Mammary epithelial cell (primary cell): ENCODE results near the gene OR1E2.
"Not testable (repeated sequence)": the region's sequence is repeated elsewhere in the genome, so short reads cannot be mapped to it uniquely, and the experiment has no call there.

Experiments
- EZH2 ChIP-seq: IDR thresholded peaks from 2 replicates; pipeline ENCODE4 v1.6.1; 2012; ENCODE audit warnings: low read length, inconsistent platforms, borderline replicate concordance
- TF ChIP-seq, protein P1 (sequence below), 2 donors: IDR thresholded peaks in 1 of 2; conservative IDR thresholded peaks in 1 of 2; 2 replicates each; pipeline ENCODE4 v1.5.1; 2011 to 2012; ENCODE audit warnings: inconsistent platforms in 2 of 2, low read length in 2 of 2, mild to moderate bottlenecking in 2 of 2, control low read depth in 1 of 2, low read depth in 1 of 2; ENCODE audit not compliant: insufficient read depth in 1 of 2; ENCODE audit errors: extremely low read depth in 1 of 2

DNA sequence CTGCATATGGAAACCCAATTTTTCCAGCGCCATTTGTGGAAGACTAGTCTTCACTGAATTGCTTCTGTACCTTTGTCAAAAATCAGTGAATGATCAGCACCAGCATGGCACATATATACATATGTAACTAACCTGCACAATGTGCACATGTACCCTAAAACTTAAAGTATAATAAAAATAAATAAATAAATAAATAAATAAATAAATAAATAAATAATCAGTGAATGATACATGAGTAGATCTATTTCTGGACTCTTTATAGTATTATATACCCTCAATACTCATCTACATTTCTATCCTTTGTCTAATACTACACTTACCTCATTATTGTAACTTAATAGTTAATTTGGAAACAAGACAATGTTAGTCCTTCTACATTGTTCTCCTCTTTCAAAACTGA is 29.8 kb downstream of the OR1E2 start:
- TF ChIP-seq, protein P1, sequence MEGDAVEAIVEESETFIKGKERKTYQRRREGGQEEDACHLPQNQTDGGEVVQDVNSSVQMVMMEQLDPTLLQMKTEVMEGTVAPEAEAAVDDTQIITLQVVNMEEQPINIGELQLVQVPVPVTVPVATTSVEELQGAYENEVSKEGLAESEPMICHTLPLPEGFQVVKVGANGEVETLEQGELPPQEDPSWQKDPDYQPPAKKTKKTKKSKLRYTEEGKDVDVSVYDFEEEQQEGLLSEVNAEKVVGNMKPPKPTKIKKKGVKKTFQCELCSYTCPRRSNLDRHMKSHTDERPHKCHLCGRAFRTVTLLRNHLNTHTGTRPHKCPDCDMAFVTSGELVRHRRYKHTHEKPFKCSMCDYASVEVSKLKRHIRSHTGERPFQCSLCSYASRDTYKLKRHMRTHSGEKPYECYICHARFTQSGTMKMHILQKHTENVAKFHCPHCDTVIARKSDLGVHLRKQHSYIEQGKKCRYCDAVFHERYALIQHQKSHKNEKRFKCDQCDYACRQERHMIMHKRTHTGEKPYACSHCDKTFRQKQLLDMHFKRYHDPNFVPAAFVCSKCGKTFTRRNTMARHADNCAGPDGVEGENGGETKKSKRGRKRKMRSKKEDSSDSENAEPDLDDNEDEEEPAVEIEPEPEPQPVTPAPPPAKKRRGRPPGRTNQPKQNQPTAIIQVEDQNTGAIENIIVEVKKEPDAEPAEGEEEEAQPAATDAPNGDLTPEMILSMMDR (conservative IDR thresholded peaks at IDR 0.05 in 1 of 2, IDR thresholded peaks at IDR 0.05 in 1 of 2; ENCODE audit: extremely low read depth in 1 of 2, insufficient read depth in 1 of 2, low read depth in 1 of 2, low read length in 2 of 2), result not testable (repeated sequence)
- TF ChIP-seq EZH2, result not testable (repeated sequence)
